HFFc6 (cell line): ENCODE measurements around the gene OR1F1. TPM values are rescaled to one million over a fixed set of nuclear protein-coding genes. Genes with fewer than 3 reads are reported as not detected.
"Not testable (repeated sequence)": the region's sequence is repeated elsewhere in the genome, so short reads cannot be mapped to it uniquely, and the experiment has no call there.

Experiments
- DNase-seq: peaks from one replicate; pipeline ENCODE4 v3.0.0-alpha.2; 2018
- H3K27ac Mint-ChIP-seq: 2 replicates; pipeline ENCODE4 v1.8.0; 2020; ENCODE audit warnings: mild to moderate bottlenecking, mixed read lengths
- H3K27me3 Mint-ChIP-seq: 2 replicates; pipeline ENCODE4 v1.8.0; 2021; ENCODE audit warnings: mild to moderate bottlenecking, moderate library complexity, mixed read lengths; ENCODE audit not compliant: insufficient read depth
- H3K36me3 Mint-ChIP-seq: 2 replicates; pipeline ENCODE4 v1.8.0; 2021; ENCODE audit warnings: low read depth, mixed read lengths
- H3K4me1 Mint-ChIP-seq: 2 replicates; pipeline ENCODE4 v1.8.0; 2020; ENCODE audit warnings: low read depth, mixed read lengths
- H3K4me3 Mint-ChIP-seq: 2 replicates; pipeline ENCODE4 v1.8.0; 2020; ENCODE audit warnings: mild to moderate bottlenecking, moderate library complexity, mixed read lengths
- H3K9me3 Mint-ChIP-seq: 2 replicates; pipeline ENCODE4 v1.8.0; 2020; ENCODE audit warnings: mild to moderate bottlenecking, mixed read lengths
- total RNA-seq, 6 experiments: library from RNA; stranded (reverse); fragmentation: NEBNext Ultra II Directional; extraction: Animal tissue kit (Norgen Biotek cat#: 25700); gene quantifications; 2 replicates in 1 of 6; 3 replicates in 5 of 6; pipeline ENCODE4 v1.2.3, GENCODE V29; 2021
- TF ChIP-seq, protein P1 (sequence below): fragments of 200-600 bp; sonication (generic); IDR thresholded peaks from 2 replicates; pipeline ENCODE4 v1.5.0; 2021; ENCODE audit warnings: antibody characterized with exemption, mild to moderate bottlenecking

The OR1F1 gene
- total RNA-seq, 6 experiments from 2014 or later, result not detected

DNA sequence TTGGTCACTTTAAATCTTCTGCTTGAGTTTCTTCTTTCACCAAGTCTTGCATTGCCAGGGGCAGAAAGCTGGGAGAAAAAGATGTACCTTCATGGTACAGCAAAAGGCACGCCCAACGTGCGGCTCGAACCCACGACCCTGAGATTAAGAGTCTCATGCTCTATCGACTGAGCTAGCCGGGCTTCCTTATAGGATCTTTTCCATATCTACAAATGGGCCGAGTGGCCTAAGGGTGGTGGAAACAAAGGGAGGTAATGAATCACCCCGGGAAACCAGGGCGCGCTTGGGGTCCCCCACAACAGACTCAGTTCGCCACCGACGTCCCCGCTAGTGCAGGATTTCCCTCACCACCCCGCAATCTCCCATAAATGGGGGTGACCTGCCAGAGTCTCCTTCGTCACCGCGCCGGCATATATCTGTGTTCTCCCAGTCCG lies 7.5 kb upstream of the OR1F1 start:
- TF ChIP-seq, protein P1, sequence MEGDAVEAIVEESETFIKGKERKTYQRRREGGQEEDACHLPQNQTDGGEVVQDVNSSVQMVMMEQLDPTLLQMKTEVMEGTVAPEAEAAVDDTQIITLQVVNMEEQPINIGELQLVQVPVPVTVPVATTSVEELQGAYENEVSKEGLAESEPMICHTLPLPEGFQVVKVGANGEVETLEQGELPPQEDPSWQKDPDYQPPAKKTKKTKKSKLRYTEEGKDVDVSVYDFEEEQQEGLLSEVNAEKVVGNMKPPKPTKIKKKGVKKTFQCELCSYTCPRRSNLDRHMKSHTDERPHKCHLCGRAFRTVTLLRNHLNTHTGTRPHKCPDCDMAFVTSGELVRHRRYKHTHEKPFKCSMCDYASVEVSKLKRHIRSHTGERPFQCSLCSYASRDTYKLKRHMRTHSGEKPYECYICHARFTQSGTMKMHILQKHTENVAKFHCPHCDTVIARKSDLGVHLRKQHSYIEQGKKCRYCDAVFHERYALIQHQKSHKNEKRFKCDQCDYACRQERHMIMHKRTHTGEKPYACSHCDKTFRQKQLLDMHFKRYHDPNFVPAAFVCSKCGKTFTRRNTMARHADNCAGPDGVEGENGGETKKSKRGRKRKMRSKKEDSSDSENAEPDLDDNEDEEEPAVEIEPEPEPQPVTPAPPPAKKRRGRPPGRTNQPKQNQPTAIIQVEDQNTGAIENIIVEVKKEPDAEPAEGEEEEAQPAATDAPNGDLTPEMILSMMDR, result no peak
- no peaks in the 10 kb centered on the region; the same call in 1 of the 2 replicates for H3K9me3 Mint-ChIP-seq
- peak; percentile 62 for DNase-seq
- no peak overlapping the region for H3K27ac Mint-ChIP-seq
- H3K4me3 Mint-ChIP-seq, result no peak overlapping the region
- H3K36me3 Mint-ChIP-seq, result no peaks in the 10 kb centered on the region
- H3K4me1 Mint-ChIP-seq, result peaks cover 18% of the 10 kb centered on the region
- H3K27me3 Mint-ChIP-seq, result peaks cover 27% of the 10 kb centered on the region

DNA sequence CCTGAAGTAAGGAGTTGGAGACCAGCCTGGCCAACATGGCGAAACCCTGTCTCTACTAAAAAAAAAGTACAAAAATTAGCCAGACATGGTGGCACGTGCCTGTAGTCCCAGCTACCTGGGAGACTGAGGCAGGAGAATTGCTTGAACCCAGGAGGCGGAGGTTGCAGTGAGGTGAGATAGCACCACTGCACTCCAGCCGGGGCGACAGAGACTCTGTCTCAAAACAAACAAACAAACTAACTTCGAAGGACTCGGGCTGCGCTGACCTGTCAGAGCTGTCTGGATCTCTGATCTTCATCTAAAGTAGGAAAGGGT lies 5.8 kb upstream of the OR1F1 start:
- H3K27me3 Mint-ChIP-seq, result peaks cover 26% of the 10 kb centered on the region
- DNase-seq, H3K36me3 Mint-ChIP-seq, H3K9me3 Mint-ChIP-seq, H3K27ac Mint-ChIP-seq: not testable (repeated sequence)
- peaks cover 14% of the 10 kb centered on the region for H3K4me1 Mint-ChIP-seq
- H3K4me3 Mint-ChIP-seq, result peak overlapping the region; percentile 95

DNA sequence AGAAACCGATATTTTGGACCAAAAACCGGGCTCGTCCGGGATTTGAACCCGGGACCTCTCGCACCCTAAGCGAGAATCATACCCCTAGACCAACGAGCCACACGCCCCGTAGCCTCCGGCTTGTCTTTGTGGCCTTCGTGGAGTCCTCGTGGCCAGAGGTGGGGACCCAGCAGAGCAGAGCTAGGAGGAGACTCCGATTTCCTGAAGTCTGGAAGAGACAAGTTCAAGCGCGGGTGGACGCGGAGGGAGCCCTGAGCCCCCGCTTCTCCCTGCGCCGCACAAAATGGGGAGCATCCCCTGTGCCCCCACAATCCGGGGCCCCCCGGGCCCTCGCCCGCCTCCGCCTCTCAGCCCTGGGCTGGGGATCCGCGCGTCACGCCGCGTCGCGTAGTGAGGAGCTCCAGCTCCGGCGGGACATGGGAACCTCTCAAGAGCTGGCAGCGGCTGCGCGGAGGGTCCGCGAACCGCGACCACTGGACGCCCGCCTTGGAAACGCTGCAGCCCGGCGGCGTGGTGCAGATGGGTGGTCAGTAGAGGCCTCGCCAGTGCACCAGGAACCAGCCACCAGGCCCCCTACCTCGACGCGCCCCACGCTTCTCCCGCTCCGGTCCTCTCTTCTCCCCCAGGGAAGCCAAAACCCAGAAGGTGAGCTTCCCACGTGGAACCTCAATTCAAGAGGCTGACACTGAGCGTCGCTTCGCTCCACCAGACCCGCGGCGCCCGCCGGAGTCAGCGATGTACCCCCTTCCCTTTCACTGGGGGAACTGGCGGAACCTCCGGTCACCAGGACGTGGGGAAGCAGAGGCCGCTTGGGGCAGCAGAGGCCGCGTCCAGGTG lies 5.2 kb upstream of the OR1F1 start:
- Mint-ChIP-seq H3K4me1 (peaks cover 20% of the 10 kb centered on the region), H3K4me3 (peak overlapping the region; percentile 95), H3K9me3 (no peaks in the 10 kb centered on the region; the same call in 1 of the 2 replicates), H3K27ac (peak overlapping the region; percentile 57; the same call in 1 of the 2 replicates), H3K27me3 (peaks cover 23% of the 10 kb centered on the region), H3K36me3 (no peaks in the 10 kb centered on the region)
- peak; percentile 65 for DNase-seq
- TF ChIP-seq, protein P1, result peak; percentile 69

DNA sequence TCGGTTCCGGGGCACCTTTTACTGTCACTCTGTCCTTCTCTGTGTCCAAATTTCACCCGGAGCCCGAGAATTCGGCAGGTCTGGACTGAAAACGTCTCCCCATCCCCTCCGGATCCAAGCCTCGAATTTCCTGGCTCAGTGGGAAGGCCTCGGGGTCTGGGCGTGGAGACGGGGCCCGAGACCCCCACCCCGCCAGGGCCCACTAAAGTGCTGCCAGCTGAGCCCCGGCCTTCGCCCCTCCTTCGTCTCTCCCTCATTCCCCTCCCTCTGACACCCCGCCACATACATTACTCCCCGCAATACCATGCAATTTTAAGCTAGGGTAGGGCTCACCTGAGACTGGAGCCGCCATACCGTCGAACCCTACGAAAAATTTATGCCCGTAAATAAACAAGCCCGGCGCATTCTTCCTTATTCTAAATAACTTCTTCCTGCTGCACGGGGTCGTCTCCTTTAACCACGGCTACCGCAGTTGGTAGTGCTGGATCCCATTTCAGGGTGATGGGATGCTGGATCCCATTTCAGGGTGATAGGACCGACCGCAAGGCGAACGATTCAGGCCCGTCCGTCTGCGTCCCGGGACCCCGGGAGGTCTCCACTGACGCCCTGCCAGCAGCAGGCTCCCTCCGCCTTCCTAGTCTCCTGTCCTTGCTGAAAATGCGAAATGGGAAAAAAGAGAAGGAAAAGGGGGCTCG lies 4.4 kb upstream of the OR1F1 start:
- TF ChIP-seq, protein P1, result 0 out of 2 replicates have a peak, but pooled peaks have one; percentile 20

GRCh38 chr16:3186946-3187690 lies 886 bp upstream of the OR1F1 start:
- TF ChIP-seq, protein P1, result no peak

More for the DNA sequence above, 4.4 kb upstream of the OR1F1 start:
- peak overlapping the region; percentile 95 for H3K4me3 Mint-ChIP-seq
- DNase-seq, result no peak
- H3K9me3 Mint-ChIP-seq, result no peaks in the 10 kb centered on the region; the same call in 1 of the 2 replicates
- H3K36me3 Mint-ChIP-seq, result no peaks in the 10 kb centered on the region
- H3K4me1 Mint-ChIP-seq, result peaks cover 25% of the 10 kb centered on the region
- peaks cover 23% of the 10 kb centered on the region for H3K27me3 Mint-ChIP-seq
- H3K27ac Mint-ChIP-seq, result peak overlapping the region; percentile 42; the same call in 1 of the 2 replicates

More at GRCh38 chr16:3186946-3187690, 886 bp upstream of the OR1F1 start:
- peaks cover 24% of the 10 kb centered on the region for H3K27me3 Mint-ChIP-seq
- no peak overlapping the region for H3K27ac Mint-ChIP-seq
- H3K4me1 Mint-ChIP-seq, result peaks cover 46% of the 10 kb centered on the region
- H3K36me3 Mint-ChIP-seq, result no peaks in the 10 kb centered on the region
- no peak overlapping the region; the same call in 1 of the 2 replicates for H3K4me3 Mint-ChIP-seq
- no peak for DNase-seq
- H3K9me3 Mint-ChIP-seq, result no peaks in the 10 kb centered on the region; the same call in 1 of the 2 replicates
